Panc1 (cell line): ENCODE measurements around the gene PCNX2. TPM values are rescaled to one million over a fixed set of nuclear protein-coding genes. Genes with fewer than 3 reads are reported as not detected.

Experiments
- ATAC-seq: fragments of 200-7000 bp; cut with Tn5 transposase; 2 replicates; pipeline ENCODE4 v1.9.1; 2020; ENCODE audit warnings: mild to moderate bottlenecking, moderate library complexity
- BruUV-seq: library from RNA; stranded (reverse); fragments of 400-500 nt; replicated peaks from 2 replicates; lab custom pipeline; 2021; lab: Mats Ljungman, UMichigan
- CTCF ChIA-PET: fragments of 300-600 bp; sonication (Branson Sonifier 250); formaldehyde crosslinking; loops from one replicate; lab custom pipeline; 2022; ENCODE audit warnings: antibody characterized with exemption; lab: Charles Lee
- POLR2A ChIA-PET: fragments of 300-600 bp; sonication (Branson Sonifier 250); formaldehyde crosslinking; loops from one replicate; lab custom pipeline; 2022; ENCODE audit warnings: antibody characterized with exemption; lab: Charles Lee
- DNase-seq: peaks from one replicate; pipeline ENCODE4 v3.0.0-alpha.2; 2010; ENCODE audit warnings: low read depth, low spot score
- H3K27ac ChIP-seq: 2 replicates; pipeline ENCODE4 v1.5.1; 2011; ENCODE audit warnings: mild to moderate bottlenecking, low read length, inconsistent platforms
- H3K27me3 ChIP-seq: fragments of 200-500 bp; sonication (Bioruptor generic); 2 replicates; pipeline ENCODE4 v1.6.0; 2014; ENCODE audit warnings: low read length, inconsistent platforms; ENCODE audit not compliant: control insufficient read depth, insufficient read depth
- H3K36me3 ChIP-seq: fragments of 200-500 bp; sonication (Bioruptor generic); 2 replicates; pipeline ENCODE4 v1.5.1; 2014; ENCODE audit warnings: inconsistent platforms, mild to moderate bottlenecking, low read length, moderate library complexity; ENCODE audit not compliant: control insufficient read depth, insufficient read depth
- H3K4me1 ChIP-seq: 2 replicates; pipeline ENCODE4 v1.5.1; 2011; ENCODE audit warnings: inconsistent platforms, mild to moderate bottlenecking, low read length, moderate library complexity; ENCODE audit not compliant: control insufficient read depth, insufficient read depth
- H3K4me3 ChIP-seq, 2 experiments: 2 replicates each; pipeline ENCODE4 v1.5.1; 2011 to 2012; ENCODE audit warnings: low read depth in 2 of 2, low read length in 2 of 2, mild to moderate bottlenecking in 2 of 2, inconsistent platforms in 1 of 2, moderate library complexity in 1 of 2
- H3K9me3 ChIP-seq: fragments of 200-500 bp; sonication (Bioruptor generic); 2 replicates; pipeline ENCODE4 v1.5.1; 2014; ENCODE audit warnings: low read depth, mild to moderate bottlenecking, inconsistent platforms, low read length, moderate library complexity; ENCODE audit not compliant: control insufficient read depth, insufficient read depth
- CTCF ChIP-seq: fragments of 450-650 bp; IDR thresholded peaks from 2 replicates; pipeline ENCODE4 v1.5.1; 2017; ENCODE audit warnings: mild to moderate bottlenecking
- POLR2AphosphoS5 ChIP-seq: IDR thresholded peaks from 2 replicates; pipeline ENCODE4 v1.6.1; 2012; ENCODE audit warnings: mild to moderate bottlenecking, low read depth, low read length, moderate library complexity
- SIN3A ChIP-seq: IDR thresholded peaks from 2 replicates; pipeline ENCODE4 v1.6.1; 2012; ENCODE audit warnings: low read depth, mild to moderate bottlenecking, low read length, moderate library complexity, borderline replicate concordance; ENCODE audit not compliant: insufficient read depth
- TCF7L2 ChIP-seq: IDR thresholded peaks from 2 replicates; pipeline ENCODE4 v1.6.1; 2011; ENCODE audit warnings: mild to moderate bottlenecking, low read depth, low read length, inconsistent platforms
- in situ Hi-C: cut with HindIII; loops from 2 replicates; pipeline ENCODE4 v1.10.0; 2016; ENCODE audit warnings: low sequenced_read_pairs, low pct_unique_long_range_greater_than_20kb
- intact Hi-C: fragments of 100-400 bp; cut with micrococcal nuclease; formaldehyde crosslinking; loops from one replicate; pipeline ENCODE4 v1.10.0; 2022; ENCODE audit not compliant: unreplicated experiment
- total RNA-seq: library from RNA; stranded (reverse); gene quantifications from one replicate; pipeline ENCODE4 v1.2.1, GENCODE V29; 2021; ENCODE audit not compliant: unreplicated experiment
- TF ChIP-seq, protein P1 (sequence below), 2 experiments: IDR thresholded peaks; 2 replicates each; pipeline ENCODE4 v1.6.1; 2011 to 2012; ENCODE audit warnings: low read depth in 2 of 2, control low read depth in 1 of 2, low read length in 1 of 2, mild to moderate bottlenecking in 1 of 2, moderate library complexity in 1 of 2; ENCODE audit not compliant: insufficient read depth in 1 of 2

Gene PCNX2
- total RNA-seq, 1 experiment from 2014 or later: 2.6 TPM

- intact Hi-C loops (no loop called here), in situ Hi-C loops (no loop called here)
- H3K4me3 ChIP-seq: no peak overlapping the region
- ChIA-PET CTCF (no interaction called here), POLR2A (interaction anchor here (0.6 kb wide), 1 partner anchor 236 kb away, joined by 12 read pairs; no protein-coding TSS in a partner anchor)
- no peaks in the 10 kb centered on the region for H3K4me1 ChIP-seq
- TF ChIP-seq, protein P1, sequence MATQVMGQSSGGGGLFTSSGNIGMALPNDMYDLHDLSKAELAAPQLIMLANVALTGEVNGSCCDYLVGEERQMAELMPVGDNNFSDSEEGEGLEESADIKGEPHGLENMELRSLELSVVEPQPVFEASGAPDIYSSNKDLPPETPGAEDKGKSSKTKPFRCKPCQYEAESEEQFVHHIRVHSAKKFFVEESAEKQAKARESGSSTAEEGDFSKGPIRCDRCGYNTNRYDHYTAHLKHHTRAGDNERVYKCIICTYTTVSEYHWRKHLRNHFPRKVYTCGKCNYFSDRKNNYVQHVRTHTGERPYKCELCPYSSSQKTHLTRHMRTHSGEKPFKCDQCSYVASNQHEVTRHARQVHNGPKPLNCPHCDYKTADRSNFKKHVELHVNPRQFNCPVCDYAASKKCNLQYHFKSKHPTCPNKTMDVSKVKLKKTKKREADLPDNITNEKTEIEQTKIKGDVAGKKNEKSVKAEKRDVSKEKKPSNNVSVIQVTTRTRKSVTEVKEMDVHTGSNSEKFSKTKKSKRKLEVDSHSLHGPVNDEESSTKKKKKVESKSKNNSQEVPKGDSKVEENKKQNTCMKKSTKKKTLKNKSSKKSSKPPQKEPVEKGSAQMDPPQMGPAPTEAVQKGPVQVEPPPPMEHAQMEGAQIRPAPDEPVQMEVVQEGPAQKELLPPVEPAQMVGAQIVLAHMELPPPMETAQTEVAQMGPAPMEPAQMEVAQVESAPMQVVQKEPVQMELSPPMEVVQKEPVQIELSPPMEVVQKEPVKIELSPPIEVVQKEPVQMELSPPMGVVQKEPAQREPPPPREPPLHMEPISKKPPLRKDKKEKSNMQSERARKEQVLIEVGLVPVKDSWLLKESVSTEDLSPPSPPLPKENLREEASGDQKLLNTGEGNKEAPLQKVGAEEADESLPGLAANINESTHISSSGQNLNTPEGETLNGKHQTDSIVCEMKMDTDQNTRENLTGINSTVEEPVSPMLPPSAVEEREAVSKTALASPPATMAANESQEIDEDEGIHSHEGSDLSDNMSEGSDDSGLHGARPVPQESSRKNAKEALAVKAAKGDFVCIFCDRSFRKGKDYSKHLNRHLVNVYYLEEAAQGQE (IDR thresholded peaks at IDR 0.05; ENCODE audit: insufficient read depth in 1 of 2, low read depth in 2 of 2, low read length in 1 of 2): no peak
- TF ChIP-seq CTCF: no peak
- no peak for TF ChIP-seq POLR2AphosphoS5
- no peak for TF ChIP-seq TCF7L2
- no peak for TF ChIP-seq SIN3A
- no peaks in the 10 kb centered on the region for H3K27me3 ChIP-seq
- no peaks in the 10 kb centered on the region for H3K9me3 ChIP-seq
- DNase-seq (no peak), ATAC-seq (no peak)
- H3K27ac ChIP-seq: no peak overlapping the region
- BruUV-seq: no TSS peak
- H3K36me3 ChIP-seq: no peaks in the 10 kb centered on the region
Observed at GRCh38 chr1:233127157-233127556, 168.4 kb downstream of the PCNX2 start.

DNA sequence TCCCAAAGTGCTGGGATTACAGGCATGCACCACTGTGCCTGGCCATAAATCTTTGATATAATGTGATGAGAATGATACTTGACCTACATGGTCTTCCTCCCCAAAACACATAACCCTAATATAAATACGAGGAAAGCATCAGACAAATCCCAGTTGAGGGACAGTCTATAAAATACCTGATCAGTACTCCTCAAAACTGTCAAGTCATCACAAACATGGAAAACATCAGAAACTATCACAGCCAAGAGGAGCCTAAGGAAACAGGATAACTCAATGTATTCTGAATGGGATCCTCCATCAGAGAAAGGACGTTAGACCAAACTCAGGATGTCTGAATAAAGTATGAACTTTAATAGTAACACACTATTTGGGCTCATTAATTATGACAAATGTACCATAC is 172.7 kb downstream of the PCNX2 start:
- POLR2A ChIA-PET: no interaction called here
- Histone ChIP-seq H3K4me1 (no peaks in the 10 kb centered on the region), H3K36me3 (no peaks in the 10 kb centered on the region), H3K4me3 (no peak overlapping the region), H3K9me3 (no peaks in the 10 kb centered on the region), H3K27me3 (no peaks in the 10 kb centered on the region), H3K27ac (no peak overlapping the region)
- in situ Hi-C loops: no loop called here
- no peak for ATAC-seq
- BruUV-seq: no TSS peak
- DNase-seq: no peak
- CTCF ChIA-PET: no interaction called here
- intact Hi-C loops: no loop called here
- TF ChIP-seq, protein P1 (IDR thresholded peaks at IDR 0.05; ENCODE audit: insufficient read depth in 1 of 2, low read depth in 2 of 2, low read length in 1 of 2): no peak
- TF ChIP-seq POLR2AphosphoS5 (no peak), SIN3A (no peak), CTCF (no peak), TCF7L2 (no peak)
